ENCODE results near the gene ANKMY1. TPM values are rescaled to one million over a fixed set of nuclear protein-coding genes. Genes with fewer than 3 reads are reported as not detected.

ANKMY1 gene
- total RNA-seq, 1 donor from 2014 or later = 5.6 TPM

DNA sequence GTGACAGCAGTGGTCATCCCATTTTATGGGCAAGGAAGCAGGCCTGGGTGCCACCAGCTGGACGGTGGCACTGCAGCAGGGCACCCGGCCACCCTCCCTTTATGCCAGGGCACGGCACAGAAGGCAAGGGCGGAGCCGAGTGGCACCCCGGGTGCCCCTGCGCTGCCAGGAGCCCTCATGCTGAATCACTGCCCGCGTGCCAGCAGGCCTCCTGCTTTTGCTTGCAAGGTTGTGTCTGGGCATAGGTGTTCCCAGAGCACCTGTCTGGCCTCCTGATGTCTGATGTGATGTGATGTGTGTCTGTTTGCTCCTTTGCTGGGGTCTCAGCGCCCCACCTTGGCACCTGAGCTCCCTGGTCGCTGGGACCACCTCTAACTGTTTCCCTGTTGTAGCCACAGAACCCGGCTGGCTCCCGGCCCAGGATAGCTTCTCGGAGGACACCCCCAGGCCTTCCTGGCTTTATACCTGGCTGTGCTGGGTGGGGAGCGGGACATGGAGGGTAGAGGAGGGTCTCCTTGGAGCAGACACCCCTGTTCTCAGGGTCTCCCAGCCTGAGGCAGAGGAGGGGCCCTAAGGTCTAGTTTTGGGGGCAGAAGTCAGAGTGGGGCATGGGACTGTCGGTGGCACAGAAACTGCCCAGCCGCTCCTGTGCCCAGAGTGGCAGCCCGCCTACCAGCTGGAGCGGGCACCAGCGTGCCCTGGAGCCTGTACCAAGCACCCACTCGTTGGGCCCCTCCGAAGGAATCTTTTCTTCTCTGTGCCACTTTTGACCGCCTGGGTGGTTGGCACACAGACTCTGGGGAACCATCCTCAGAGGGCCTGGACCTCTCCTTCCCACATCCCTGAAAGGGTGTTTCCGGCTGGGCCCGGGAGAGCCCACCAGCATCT lies 118.7 kb downstream of the ANKMY1 start:
- intact Hi-C loops (cut with DNase I) = loop anchor here (2.0 to 10.0 kb wide), 2 partner anchors 144 to 206 kb away; no protein-coding TSS in a partner anchor
- DNase-seq = peak; percentile 58
- peak; percentile 38 for ATAC-seq (ENCODE audit: poor library complexity)

DNA sequence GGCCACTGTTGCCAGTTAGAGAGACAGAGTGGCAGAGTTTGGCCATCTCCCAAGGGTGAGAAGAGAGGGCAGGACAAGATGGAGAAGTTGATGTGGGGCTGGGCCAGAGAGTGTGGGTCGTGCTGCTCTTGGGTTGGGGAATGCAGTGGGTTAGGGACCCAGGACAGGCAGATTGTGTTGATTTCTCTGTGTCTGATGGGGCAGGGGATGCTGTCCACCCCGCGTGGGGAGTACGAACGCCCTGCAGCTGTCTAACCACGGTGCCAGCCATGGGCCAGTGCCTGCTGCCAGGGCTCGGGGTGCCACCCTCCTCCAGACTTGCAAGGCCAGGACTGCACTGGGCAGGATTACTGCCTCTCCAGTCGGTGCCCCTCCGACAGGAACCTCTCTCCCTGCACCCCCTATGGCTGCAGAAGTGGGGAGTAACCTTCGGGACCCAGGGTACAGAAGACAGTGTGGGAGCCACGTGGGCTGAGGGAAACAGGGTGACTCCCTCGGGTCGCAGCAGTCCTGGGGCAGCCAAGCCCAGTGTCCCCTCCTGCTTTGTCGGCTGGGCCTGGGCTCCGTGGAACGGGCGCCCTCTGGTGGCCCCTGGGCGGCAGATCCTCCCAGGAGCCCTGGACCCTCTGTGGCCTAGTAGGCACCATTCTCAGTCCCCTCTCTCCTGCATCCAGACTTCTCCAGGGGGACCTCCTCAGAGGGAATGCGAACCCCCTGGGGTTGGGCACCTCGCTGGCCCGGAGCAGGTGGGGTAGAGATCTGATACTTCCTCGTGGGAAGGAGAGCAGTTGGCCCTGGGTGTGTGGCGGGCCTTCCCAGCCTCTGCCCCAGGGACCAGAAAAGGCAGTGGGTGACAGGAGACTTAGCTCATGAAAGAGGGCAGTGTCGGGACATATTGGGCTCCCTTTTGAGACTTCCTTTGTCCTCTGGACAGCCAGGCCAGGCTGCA lies 119.7 kb downstream of the ANKMY1 start:
- intact Hi-C loops (cut with DNase I) = loop anchor here (2.0 to 10.0 kb wide), 2 partner anchors 143 to 205 kb away; no protein-coding TSS in a partner anchor
- DNase-seq (peak; percentile 80), ATAC-seq (ENCODE audit: poor library complexity) (peak; percentile 77)

DNA sequence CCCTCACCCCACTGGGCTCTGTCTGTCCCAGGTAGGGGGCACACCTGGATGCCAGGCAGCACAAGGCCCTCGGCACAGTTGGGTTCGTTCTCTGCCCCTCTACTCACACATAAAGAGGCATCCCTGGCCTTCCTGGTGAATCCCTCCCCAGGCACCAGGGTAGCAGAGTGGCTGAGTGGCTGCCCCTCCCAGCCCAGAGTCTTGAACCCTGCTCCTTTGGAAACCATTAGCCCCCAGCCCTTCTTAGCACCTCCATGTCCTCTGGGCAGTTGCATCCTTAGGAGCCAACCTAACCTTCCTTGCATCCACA lies 120.3 kb downstream of the ANKMY1 start:
- ATAC-seq (ENCODE audit: poor library complexity) = no peak
- intact Hi-C loops (cut with DNase I) = loop anchor here (10.0 kb wide), 1 partner anchor 143 kb away; no protein-coding TSS in a partner anchor
- no peak for DNase-seq

DNA sequence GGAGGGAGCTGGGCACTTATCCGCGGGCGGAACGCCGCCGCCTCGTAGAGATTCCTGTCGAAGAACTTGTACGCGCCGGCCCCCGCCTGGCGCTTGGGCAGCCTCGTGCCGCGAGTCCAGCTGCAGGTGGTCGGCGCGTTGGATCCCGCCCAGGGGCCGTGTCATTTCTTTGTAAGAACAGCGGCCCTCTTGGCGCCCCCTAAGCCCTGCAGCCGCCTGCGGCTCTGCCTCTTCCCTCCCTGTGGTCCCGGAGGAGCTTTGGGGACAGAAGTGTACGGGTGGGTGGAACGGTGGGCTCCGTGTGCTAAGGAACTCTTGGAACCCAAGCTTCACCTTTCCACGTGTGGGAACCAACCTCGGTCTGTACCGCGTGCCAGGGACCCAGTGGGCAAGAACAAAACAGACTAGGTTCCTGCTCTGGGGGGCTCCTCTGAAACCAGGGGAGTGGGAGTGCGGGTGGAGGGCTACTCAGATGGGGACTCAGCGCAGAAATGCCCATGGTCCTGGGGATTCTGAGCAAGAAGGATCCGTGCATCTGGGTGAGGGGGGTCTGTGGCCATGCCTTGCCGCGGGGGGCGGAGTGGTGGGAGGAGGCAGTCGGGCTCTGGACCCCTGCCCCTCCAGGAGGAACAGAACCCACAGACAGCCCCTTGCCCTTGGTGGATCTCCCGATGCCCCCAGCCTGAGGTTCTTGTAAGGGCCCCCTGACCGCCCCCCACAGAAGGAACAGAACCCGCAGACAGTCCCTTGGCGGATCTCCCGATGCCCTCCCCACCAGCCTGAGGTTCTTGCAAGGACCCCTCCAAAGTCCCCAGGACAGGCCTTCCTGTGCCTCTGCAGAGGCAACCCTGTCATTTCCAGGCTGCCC lies 120.9 kb downstream of the ANKMY1 start:
- intact Hi-C loops (cut with DNase I) = loop anchor here (10.0 kb wide), 1 partner anchor 142 kb away; no protein-coding TSS in a partner anchor
- DNase-seq (peak; percentile 60), ATAC-seq (ENCODE audit: poor library complexity) (no peak)

DNA sequence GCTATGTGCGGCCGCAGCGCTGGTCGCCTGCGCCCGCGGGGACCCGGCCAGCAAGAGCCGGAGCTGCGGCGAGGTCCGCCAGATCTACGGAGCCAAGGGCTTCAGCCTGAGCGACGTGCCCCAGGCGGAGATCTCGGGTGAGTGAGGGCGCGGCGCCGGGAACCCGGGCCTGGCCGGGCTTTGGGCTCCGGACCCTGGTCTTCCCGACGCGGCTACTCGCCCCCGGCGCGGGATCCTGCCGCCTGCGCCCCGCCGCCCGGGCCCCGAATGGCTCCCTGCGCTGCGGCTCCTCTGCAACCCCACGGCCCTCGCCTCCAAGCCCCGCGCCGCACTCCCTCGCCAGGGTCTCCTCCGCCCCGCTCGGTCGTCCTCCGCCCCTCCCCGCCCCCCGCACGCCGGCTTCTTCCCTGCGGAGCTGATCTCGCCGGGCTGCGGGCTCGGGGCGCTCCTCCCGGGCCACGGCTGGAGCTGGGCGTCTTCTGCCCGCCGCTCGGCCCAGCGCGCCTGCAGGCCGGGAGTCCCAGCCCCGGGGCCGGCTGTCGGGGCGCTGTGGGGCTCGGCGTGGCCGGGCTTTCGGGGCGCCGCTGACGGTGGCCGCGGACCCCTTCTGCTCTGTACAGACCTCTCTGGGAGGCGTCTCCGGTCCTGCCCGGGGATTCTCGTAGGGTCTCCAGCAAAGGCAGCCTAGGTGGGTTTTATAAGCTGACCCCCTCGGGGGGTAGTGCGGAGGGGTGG lies 121.7 kb downstream of the ANKMY1 start:
- intact Hi-C loops (cut with DNase I) = loop anchor here (10.0 kb wide), 1 partner anchor 141 kb away; no protein-coding TSS in a partner anchor
- ATAC-seq (ENCODE audit: poor library complexity) = no peak
- peak; percentile 47 for DNase-seq

DNA sequence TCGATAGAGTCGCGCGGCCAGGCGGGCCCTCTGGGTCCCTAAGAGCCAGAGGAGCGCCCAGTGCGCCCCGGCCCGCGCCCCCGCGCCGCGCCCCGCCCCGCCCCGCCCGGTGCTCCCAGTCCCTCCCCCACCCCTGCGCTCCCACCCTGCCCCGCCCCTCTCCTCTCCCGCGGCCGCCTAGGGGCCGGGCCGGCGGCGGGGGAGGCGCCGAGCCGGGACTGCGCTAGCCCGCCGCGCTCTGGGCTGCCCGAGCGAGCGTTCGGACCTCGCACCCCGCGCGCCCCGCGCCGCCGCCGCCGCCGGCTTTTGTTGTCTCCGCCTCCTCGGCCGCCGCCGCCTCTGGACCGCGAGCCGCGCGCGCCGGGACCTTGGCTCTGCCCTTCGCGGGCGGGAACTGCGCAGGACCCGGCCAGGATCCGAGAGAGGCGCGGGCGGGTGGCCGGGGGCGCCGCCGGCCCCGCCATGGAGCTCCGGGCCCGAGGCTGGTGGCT lies 122.3 kb downstream of the ANKMY1 start, which contains the start of gene GPC1:
Gene GPC1 (plus strand): TSS at position 207 of the 491 bp plus-strand sequence. CDS start 256 bp downstream, at position 463.
- ATAC-seq (ENCODE audit: poor library complexity) (peak; percentile 57), DNase-seq (peak; percentile 82)

DNA sequence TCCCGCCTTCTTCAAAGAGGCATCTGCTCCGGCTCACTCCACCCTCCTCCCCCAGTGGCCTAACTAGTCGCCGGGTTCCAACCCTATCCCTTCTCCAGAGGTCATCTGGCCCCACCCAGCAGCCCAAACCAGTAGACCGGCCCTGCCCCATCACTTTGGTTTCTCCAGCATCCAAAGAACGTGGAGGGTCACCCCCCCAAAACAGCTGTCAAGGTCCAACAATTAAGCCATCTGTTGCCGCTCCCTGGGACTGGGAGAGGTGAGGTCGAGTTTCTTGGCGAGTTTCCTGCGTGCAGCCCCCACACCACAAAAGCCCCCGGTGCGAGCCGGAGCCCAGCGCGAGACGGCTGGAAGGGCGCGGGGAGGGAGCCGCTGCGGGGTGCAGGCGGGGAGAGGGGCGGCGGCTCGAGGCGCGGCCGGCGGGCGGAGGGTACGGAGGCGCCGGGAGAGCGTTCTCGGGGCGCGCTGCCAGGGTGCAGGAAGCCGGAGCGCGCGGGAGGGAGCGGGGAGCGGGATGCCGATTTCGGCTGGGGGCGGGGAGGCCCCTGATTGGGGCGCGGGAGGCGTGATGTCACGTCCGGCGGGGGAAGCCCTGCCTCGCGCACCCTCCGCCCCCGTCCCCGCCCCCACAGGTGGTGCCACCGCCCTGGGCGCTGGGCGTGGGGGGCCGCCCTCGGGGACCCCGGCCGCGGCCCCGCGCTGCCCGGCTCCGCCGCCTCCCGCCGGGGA lies 122.9 kb downstream of the ANKMY1 start:
- intact Hi-C loops (cut with DNase I) = loop anchor here (10.0 kb wide), 1 partner anchor 140 kb away; no protein-coding TSS in a partner anchor

More for the DNA sequence above, 122.3 kb downstream of the ANKMY1 start, which contains the start of gene GPC1:
- intact Hi-C loops (cut with DNase I) = loop anchor here (10.0 kb wide), 1 partner anchor 141 kb away; no protein-coding TSS in a partner anchor

DNA sequence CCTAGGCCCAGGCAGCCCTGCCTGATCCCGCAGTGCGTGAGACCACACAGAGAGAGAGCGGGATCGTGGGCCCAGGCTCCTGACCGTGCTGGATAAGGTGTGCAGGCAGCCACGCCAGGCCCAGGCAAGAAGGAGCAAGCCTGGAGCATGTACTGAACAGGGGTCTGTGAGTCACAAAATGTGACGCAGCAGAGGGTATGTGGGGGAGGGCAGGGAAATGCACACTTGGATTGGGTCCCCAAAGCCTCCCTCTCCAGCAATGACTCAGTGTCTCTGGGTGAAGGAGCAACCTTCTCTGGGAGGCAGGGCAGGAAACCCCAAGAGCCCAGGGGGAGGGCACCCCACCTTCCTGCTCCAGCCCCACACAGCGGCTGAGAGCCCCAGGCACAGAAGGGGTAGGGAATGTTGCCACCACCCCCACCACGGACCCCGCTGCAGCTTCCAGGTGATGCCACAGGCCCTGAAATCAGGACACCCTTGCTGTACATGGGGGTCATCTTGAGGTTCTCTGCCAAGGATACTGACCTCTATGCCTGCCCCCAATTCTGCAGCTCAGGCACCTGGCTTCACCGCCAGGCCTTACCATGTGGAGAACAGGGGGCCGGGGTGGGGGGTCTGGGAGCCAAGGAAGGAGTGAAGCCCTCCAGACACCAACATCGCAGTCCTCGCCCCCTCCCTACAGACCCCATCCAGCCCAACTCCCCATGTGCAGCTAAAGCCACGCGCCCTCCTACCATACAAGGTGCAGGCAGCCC lies 123.6 kb downstream of the ANKMY1 start:
- DNase-seq (peak; percentile 46), ATAC-seq (ENCODE audit: poor library complexity) (no peak)
- intact Hi-C loops (cut with DNase I) = loop anchor here (10.0 kb wide), 1 partner anchor 139 kb away; no protein-coding TSS in a partner anchor

More for the DNA sequence above, 122.9 kb downstream of the ANKMY1 start:
- peak; percentile 95 for DNase-seq
- ATAC-seq (ENCODE audit: poor library complexity) = peak; percentile 80

DNA sequence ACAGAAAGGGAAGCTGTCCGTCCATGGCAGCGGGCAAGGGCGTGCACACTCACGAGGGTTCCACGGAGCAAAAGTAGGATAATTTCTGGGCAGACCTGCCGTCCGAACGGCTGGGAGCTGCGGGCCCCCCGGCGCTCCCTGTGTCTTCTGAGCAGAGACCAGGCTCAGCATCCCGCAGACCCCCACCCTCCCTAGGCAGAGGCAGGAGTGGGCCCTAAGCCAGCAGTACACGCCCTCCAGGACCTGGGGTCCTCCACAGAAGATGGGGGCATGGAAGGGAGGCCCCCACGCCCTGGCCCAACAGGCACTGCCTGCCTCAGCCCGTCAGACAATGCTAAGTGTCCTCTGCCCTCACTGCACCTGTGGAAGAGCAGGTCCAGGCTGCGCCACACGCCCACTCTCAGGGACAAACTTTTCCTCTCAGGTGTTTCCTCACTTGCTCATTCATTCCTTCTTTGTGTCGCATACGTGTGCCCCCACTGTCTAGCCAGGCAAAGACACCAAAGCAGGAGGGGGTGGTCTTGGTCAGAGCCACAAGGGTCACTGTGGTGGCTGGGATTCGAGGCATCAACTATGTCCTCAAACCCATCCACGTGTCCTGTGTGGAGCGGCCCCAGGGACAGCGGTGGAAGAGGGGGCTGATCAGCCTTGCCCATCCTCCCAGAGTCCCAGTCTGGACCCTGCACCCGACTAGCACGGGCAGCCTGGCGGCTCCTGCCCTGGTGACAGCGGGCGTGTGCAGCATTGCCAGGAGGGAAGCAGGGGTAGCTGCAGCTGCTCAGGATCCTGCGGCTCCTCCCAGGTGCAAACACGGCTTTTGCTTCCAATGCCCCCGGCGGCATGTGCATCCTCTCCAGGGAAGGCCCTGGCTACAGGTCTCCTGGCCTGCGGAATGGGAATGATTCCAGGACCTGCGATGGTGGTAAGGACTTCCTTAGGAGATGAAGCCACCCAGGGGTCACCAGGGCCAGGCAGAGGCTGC lies 124.7 kb downstream of the ANKMY1 start:
- intact Hi-C loops (cut with DNase I) = loop anchor here (10.0 kb wide), 1 partner anchor 138 kb away; no protein-coding TSS in a partner anchor

DNA sequence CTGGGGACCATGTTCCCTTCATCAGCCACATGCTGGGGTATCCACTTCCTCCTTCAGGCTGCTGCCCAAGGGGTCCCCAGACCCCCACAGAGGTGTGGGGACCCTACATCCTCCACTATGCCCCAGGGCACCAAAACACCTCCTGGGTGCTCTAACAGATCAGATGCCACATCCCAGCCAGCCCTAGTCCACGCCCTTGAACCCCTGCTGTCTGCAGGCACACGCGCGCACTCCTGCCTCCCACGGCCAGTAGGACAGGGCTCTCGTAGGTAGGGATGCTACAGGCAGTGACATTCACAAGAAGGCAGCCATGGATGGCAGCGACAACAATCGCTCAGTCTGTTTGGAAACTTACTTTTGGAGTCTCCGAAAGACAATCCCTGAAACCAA lies 125.4 kb downstream of the ANKMY1 start:
- no peak for ATAC-seq (ENCODE audit: poor library complexity)
- peak; percentile 15 for DNase-seq
- intact Hi-C loops (cut with DNase I) = loop anchor here (10.0 kb wide), 1 partner anchor 138 kb away; no protein-coding TSS in a partner anchor

More for the DNA sequence above, 124.7 kb downstream of the ANKMY1 start:
- DNase-seq (peak; percentile 32), ATAC-seq (ENCODE audit: poor library complexity) (no peak)

DNA sequence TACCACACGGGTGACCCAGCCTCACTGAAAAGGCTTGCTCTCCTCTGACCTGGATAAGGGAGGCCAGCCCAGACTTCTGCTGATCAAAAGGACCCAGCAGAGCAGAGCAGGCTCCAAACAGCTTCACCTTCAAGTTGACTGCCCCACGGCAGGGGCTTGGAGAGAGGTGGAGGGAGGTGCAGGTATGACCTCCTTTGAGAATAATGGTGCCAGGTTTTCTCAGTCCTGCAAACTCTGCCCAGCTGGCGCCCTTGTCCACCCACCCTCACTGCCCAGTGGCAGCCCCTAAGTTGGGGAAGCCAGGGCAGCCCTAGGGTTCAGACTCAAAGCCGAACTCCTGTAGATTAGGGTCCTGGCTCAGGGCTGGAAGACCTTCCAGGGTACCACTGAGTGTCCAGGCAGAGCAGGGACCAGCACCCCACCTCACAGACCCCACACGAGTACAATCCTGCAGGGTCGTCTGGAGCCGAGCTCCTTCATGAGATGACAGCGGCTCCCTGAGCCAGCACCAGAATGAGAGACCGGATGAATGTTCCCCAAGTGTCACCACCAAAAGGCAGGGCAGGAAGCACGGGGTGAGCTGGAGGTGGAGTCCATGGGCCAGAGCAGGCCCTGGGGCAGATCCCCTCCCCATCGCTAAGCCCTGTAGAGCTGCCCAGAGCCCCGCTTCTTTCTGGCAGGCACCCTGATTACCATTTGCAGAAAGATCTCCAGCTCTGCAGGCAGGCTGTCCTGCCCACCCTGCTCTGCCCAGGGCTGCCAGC lies 125.9 kb downstream of the ANKMY1 start:
- intact Hi-C loops (cut with DNase I) = loop anchor here (10.0 kb wide), 1 partner anchor 137 kb away; no protein-coding TSS in a partner anchor
- DNase-seq = peak; percentile 13
- ATAC-seq (ENCODE audit: poor library complexity) = no peak

DNA sequence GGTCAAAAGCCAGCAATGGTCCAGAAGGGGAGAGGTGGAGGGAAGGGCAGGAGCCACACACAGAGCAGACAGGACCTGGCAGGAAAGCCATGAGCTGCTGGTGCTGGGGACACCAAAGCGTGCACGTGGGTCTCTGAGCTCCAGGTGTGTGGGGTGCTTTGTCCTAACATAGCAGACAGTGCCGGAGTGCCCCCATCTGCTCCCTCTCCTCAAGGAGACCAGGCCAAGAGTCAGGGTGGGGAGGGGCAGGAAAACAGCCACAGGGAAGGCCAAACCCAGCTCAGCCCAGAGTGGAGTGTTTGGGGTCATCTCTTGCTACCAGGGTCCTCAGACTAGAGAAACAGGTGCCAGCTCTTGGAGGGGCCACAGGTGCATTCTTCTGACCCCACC lies 126.5 kb downstream of the ANKMY1 start:
- intact Hi-C loops (cut with DNase I) = loop anchor here (10.0 kb wide), 1 partner anchor 136 kb away; no protein-coding TSS in a partner anchor
- ATAC-seq (ENCODE audit: poor library complexity) (no peak), DNase-seq (peak; percentile 24)

DNA sequence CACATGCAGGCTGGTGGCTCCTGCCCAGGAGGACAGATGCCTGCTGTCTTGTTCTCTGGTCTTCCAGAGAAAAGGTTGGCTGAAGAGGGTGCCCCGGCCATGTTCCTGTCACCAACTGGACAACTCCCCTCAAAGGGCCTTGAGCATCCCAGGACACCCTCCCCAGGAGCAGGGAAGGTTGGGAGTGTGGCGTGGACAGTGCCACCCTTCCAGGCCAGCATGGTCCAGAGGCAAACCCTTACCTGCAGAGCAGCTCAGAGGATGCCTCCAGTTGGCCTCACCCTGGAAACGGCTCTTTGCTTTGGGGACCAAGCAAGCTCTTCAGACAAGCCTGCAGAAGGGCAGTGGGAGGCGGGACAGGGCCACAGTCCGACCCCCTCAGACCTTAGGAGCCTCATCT lies 127.2 kb downstream of the ANKMY1 start:
- intact Hi-C loops (cut with DNase I) = loop anchor here (10.0 kb wide), 1 partner anchor 136 kb away; no protein-coding TSS in a partner anchor
- DNase-seq = peak; percentile 20
- no peak for ATAC-seq (ENCODE audit: poor library complexity)

Measured in Right ventricle myocardium superior (tissue), 1 donor.